ENCODE results near the gene BAHD1. TPM values are rescaled to one million over a fixed set of nuclear protein-coding genes. Genes with fewer than 3 reads are reported as not detected.

The BAHD1 gene
- total RNA-seq, 4 donors from 2014 or later, result 12.3 to 25.5 (median 16.2) TPM

DNA sequence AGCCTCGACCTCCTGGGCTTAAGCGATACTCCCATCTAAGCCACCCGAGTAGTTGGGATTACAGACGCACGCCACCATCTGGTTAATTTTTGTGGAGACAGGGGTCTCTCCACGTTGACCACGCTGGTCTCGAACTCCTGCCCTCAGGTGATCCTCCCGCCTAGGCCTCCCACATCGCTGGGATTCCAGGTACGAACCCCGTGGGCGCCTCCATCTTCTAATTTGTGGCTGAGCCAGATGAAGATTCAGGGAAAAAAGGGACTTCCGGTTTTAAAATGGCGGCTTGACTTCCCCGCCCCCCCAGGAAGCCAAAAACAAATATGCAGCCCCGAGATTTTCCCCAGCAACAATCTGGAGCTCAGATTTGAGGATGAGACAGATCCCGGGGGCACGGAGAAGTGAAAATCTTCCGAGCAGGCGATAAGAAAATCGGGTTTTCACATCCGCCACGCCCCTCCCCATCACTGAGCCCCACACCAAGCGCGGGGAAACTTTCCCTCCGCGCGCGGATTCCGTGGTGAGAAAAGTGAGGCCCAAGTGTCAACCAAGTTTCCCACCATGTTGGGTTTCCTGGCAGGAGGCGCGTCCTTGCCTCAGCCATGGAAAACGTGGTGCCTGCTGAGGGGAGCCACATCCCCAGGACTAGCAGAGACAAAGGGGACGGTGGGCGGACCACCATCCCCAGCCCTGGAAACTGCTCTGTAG is 45.5 kb downstream of the BAHD1 start:
- Histone ChIP-seq H3K9me3 (no peaks in the 10 kb centered on the region), H3K4me1 (no peaks in the 10 kb centered on the region), H3K36me3 (no peaks in the 10 kb centered on the region), H3K27ac (no peak overlapping the region), H3K4me3 (no peak overlapping the region), H3K27me3 (no peaks in the 10 kb centered on the region)
- TF ChIP-seq EP300 (IDR thresholded peaks at IDR 0.05) (no peak), POLR2A (IDR thresholded peaks at IDR 0.05) (no peak)
- TF ChIP-seq, protein P1, sequence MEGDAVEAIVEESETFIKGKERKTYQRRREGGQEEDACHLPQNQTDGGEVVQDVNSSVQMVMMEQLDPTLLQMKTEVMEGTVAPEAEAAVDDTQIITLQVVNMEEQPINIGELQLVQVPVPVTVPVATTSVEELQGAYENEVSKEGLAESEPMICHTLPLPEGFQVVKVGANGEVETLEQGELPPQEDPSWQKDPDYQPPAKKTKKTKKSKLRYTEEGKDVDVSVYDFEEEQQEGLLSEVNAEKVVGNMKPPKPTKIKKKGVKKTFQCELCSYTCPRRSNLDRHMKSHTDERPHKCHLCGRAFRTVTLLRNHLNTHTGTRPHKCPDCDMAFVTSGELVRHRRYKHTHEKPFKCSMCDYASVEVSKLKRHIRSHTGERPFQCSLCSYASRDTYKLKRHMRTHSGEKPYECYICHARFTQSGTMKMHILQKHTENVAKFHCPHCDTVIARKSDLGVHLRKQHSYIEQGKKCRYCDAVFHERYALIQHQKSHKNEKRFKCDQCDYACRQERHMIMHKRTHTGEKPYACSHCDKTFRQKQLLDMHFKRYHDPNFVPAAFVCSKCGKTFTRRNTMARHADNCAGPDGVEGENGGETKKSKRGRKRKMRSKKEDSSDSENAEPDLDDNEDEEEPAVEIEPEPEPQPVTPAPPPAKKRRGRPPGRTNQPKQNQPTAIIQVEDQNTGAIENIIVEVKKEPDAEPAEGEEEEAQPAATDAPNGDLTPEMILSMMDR (IDR thresholded peaks at IDR 0.05), result no peak
- DNase-seq (ENCODE audit: low spot score in 2 of 2), result no peak
- 87 to 91% methylated on average over 36 of the region's 36 CpGs for WGBS, 2 donors

DNA sequence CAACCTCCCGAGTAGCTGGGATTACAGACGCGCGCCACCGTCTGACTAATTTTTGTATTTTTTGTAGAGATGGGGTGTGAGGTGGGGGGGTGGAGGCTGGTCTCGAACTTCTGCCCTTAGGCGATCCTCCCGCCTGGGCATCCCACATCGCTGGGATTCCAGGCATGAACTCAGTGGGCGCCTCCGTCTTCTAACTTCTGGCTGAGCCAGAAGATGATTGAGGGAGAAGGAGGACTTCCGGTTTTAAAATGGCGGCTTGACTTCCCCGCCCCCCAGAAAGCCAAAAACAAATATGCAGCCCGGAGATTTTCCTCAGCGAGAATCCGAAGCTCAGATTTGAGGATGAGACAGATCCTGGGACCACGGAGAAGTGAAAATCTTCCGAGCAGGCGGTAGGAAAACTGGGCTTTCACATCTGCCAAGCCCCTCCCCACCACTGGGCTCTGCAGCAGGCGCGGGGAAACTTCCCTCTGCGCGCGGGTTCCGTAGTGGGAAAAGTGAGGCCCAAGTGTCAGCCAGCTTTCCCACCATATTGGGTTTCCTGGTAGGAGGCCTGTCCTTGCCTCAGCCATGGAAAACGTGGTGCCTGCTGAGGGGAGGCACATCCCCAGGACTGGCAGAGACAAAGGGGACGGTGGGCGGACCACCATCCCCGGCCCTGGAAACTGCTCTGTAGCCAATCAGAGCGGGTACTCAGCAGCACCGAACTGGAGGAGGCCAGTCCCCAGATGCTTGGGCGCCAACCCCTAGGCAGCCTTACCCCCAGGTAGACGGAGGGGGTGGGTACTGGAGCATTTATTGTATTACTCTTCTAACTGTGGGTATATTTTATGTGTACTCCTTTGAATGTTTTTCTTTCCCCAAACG is 47.3 kb downstream of the BAHD1 start:
- Histone ChIP-seq H3K27me3 (no peaks in the 10 kb centered on the region), H3K36me3 (no peaks in the 10 kb centered on the region), H3K9me3 (no peaks in the 10 kb centered on the region), H3K4me1 (no peaks in the 10 kb centered on the region), H3K4me3 (no peak overlapping the region), H3K27ac (no peak overlapping the region)
- WGBS, 2 donors, result 87 to 92% methylated on average over 35 of the region's 35 CpGs
- DNase-seq (ENCODE audit: low spot score in 2 of 2), result no peak
- no peak for TF ChIP-seq POLR2A (IDR thresholded peaks at IDR 0.05)
- no peak for TF ChIP-seq EP300 (IDR thresholded peaks at IDR 0.05)
- TF ChIP-seq, protein P1 (IDR thresholded peaks at IDR 0.05), result no peak

GRCh38 chr15:40489274-40490175 is 48.8 kb downstream of the BAHD1 start:
- DNase-seq (ENCODE audit: low spot score in 2 of 2), result no peak
- Histone ChIP-seq H3K27me3 (no peaks in the 10 kb centered on the region), H3K9me3 (no peaks in the 10 kb centered on the region), H3K4me1 (no peaks in the 10 kb centered on the region), H3K36me3 (no peaks in the 10 kb centered on the region), H3K27ac (no peak overlapping the region), H3K4me3 (no peak overlapping the region)
- TF ChIP-seq EP300 (IDR thresholded peaks at IDR 0.05) (no peak), POLR2A (IDR thresholded peaks at IDR 0.05) (no peak)
- TF ChIP-seq, protein P1 (IDR thresholded peaks at IDR 0.05), result no peak
- 90 to 91% methylated on average over 46 to 47 of the region's 47 CpGs for WGBS, 2 donors

GRCh38 chr15:40493089-40493840 is 52.5 kb downstream of the BAHD1 start:
- Histone ChIP-seq H3K9me3 (no peaks in the 10 kb centered on the region), H3K27me3 (peaks cover 0 to under 1% of the 10 kb centered on the region in 2 donors), H3K27ac (no peak overlapping the region), H3K36me3 (no peaks in the 10 kb centered on the region), H3K4me3 (no peak overlapping the region), H3K4me1 (no peaks in the 10 kb centered on the region)
- no peak for TF ChIP-seq EP300 (IDR thresholded peaks at IDR 0.05)
- TF ChIP-seq POLR2A (IDR thresholded peaks at IDR 0.05), result no peak
- TF ChIP-seq, protein P1 (IDR thresholded peaks at IDR 0.05), result no peak
- no peak for DNase-seq (ENCODE audit: low spot score in 2 of 2)
- 82 to 89% methylated on average over 8 of the region's 8 CpGs for WGBS, 2 donors
